ENCODE results near the gene CLPTM1L.

DNA sequence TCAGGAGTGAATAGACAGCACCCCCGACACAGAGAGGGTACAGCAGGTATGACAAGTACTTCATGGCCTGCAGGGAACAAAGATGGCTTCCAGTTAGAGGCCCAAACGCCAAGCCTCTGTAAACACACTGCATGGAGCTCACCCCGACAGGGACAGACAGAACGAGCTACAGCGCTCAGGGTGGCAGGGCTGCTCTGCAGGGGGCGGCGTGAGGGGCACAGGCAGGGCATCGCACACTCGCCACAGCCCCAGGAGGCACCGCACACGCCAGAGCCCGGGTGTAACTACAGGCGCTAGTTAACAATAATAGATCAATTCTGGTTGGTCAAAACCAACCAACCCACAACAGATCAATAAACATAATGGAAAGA is 21.1 kb downstream of the CLPTM1L start:
- TF ChIP-seq, protein P1, sequence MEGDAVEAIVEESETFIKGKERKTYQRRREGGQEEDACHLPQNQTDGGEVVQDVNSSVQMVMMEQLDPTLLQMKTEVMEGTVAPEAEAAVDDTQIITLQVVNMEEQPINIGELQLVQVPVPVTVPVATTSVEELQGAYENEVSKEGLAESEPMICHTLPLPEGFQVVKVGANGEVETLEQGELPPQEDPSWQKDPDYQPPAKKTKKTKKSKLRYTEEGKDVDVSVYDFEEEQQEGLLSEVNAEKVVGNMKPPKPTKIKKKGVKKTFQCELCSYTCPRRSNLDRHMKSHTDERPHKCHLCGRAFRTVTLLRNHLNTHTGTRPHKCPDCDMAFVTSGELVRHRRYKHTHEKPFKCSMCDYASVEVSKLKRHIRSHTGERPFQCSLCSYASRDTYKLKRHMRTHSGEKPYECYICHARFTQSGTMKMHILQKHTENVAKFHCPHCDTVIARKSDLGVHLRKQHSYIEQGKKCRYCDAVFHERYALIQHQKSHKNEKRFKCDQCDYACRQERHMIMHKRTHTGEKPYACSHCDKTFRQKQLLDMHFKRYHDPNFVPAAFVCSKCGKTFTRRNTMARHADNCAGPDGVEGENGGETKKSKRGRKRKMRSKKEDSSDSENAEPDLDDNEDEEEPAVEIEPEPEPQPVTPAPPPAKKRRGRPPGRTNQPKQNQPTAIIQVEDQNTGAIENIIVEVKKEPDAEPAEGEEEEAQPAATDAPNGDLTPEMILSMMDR (IDR thresholded peaks at IDR 0.05), result no peak
- TF ChIP-seq POLR2A (IDR thresholded peaks at IDR 0.05) (no peak), EP300 (IDR thresholded peaks at IDR 0.05) (no peak)

Measured in tibial nerve (tissue), 4 donors.